H9 (cell line): ENCODE measurements around the gene MRTFB. TPM values are rescaled to one million over a fixed set of nuclear protein-coding genes. Genes with fewer than 3 reads are reported as not detected.
A peak's percentile ranks its signal among the peaks of the same experiment; 100 is the strongest.

Source experiments
- DNase-seq: peaks from one replicate; pipeline ENCODE4 v3.0.0-alpha.2; 2017
- H2AFZ ChIP-seq: one replicate; pipeline ENCODE4 v1.6.1; 2013; ENCODE audit warnings: mild to moderate bottlenecking, low read length, control low read depth, moderate library complexity
- H2AK5ac ChIP-seq: 2 replicates; pipeline ENCODE4 v1.6.1; 2013; ENCODE audit warnings: low read length, control low read depth, mixed read lengths; ENCODE audit not compliant: insufficient read length
- H2BK120ac ChIP-seq: one replicate; pipeline ENCODE4 v1.6.1; 2013; ENCODE audit warnings: low read depth, mild to moderate bottlenecking, low read length, control low read depth, inconsistent platforms; ENCODE audit not compliant: poor library complexity, severe bottlenecking
- H2BK12ac ChIP-seq: 2 replicates; pipeline ENCODE4 v1.6.1; 2013; ENCODE audit warnings: low read length, control low read depth, mixed read lengths, low read depth; ENCODE audit not compliant: insufficient read length
- H2BK15ac ChIP-seq: 2 replicates; pipeline ENCODE4 v1.6.1; 2013; ENCODE audit warnings: low read depth, low read length, control low read depth
- H2BK20ac ChIP-seq: one replicate; pipeline ENCODE4 v1.6.1; 2013; ENCODE audit warnings: low read depth, mild to moderate bottlenecking, low read length, control low read depth, inconsistent platforms; ENCODE audit not compliant: poor library complexity, severe bottlenecking
- H2BK5ac ChIP-seq: 2 replicates; pipeline ENCODE4 v1.6.1; 2013; ENCODE audit warnings: low read length, control low read depth, mixed read lengths; ENCODE audit not compliant: insufficient read length
- H3K14ac ChIP-seq: 2 replicates; pipeline ENCODE4 v1.6.1; 2013; ENCODE audit warnings: low read length, control low read depth; ENCODE audit not compliant: insufficient read depth
- H3K18ac ChIP-seq: 2 replicates; pipeline ENCODE4 v1.6.1; 2013; ENCODE audit warnings: low read depth, mild to moderate bottlenecking, mixed read lengths, low read length, control low read depth; ENCODE audit not compliant: insufficient read length
- H3K23ac ChIP-seq: 2 replicates; pipeline ENCODE4 v1.6.1; 2013; ENCODE audit warnings: low read length, control low read depth, mixed read lengths, low read depth; ENCODE audit not compliant: insufficient read length
- H3K23me2 ChIP-seq: 2 replicates; pipeline ENCODE4 v1.6.1; 2013; ENCODE audit warnings: low read depth, mild to moderate bottlenecking, mixed read lengths, low read length, control low read depth; ENCODE audit not compliant: insufficient read length, poor library complexity, severe bottlenecking
- H3K27ac ChIP-seq: 2 replicates; pipeline ENCODE4 v1.5.1; 2013; ENCODE audit warnings: low read length, control low read depth, mixed read lengths, low read depth; ENCODE audit not compliant: insufficient read length
- H3K27me3 ChIP-seq: 2 replicates; pipeline ENCODE4 v1.6.1; 2013; ENCODE audit warnings: low read length, control low read depth, inconsistent platforms; ENCODE audit not compliant: insufficient read depth
- H3K4ac ChIP-seq: 2 replicates; pipeline ENCODE4 v1.6.1; 2013; ENCODE audit warnings: low read depth, mild to moderate bottlenecking, control low read depth, inconsistent platforms, low read length, moderate library complexity
- H3K4me1 ChIP-seq: 2 replicates; pipeline ENCODE4 v1.6.1; 2013; ENCODE audit warnings: low read length, control low read depth, inconsistent platforms; ENCODE audit not compliant: insufficient read depth
- H3K4me2 ChIP-seq: 2 replicates; pipeline ENCODE4 v1.6.1; 2013; ENCODE audit warnings: low read length, control low read depth, mixed read lengths; ENCODE audit not compliant: insufficient read length, insufficient read depth
- H3K56ac ChIP-seq: 2 replicates; pipeline ENCODE4 v1.6.1; 2013; ENCODE audit warnings: low read depth, mild to moderate bottlenecking, mixed read lengths, low read length, control low read depth; ENCODE audit not compliant: insufficient read length
- H3K79me1 ChIP-seq: 2 replicates; pipeline ENCODE4 v1.6.1; 2013; ENCODE audit warnings: low read depth, mild to moderate bottlenecking, moderate library complexity, low read length, control low read depth, inconsistent platforms; ENCODE audit not compliant: insufficient read depth, poor library complexity, severe bottlenecking
- H3K79me2 ChIP-seq: 2 replicates; pipeline ENCODE4 v1.6.1; 2013; ENCODE audit warnings: low read length, control low read depth, inconsistent platforms; ENCODE audit not compliant: insufficient read depth
- H3K9ac ChIP-seq: 2 replicates; pipeline ENCODE4 v1.6.1; 2013; ENCODE audit warnings: low read length, control low read depth, mixed read lengths; ENCODE audit not compliant: insufficient read length; ENCODE audit errors: extremely low read depth
- H3K9me3 ChIP-seq: one replicate; pipeline ENCODE4 v1.6.1; 2013; ENCODE audit warnings: low read depth, low read length, inconsistent platforms; ENCODE audit not compliant: control insufficient read depth
- H3T11ph ChIP-seq: one replicate; pipeline ENCODE4 v1.6.1; 2013; ENCODE audit warnings: mild to moderate bottlenecking, low read length, control low read depth, inconsistent platforms
- H4K20me1 ChIP-seq: one replicate; pipeline ENCODE4 v1.6.1; 2013; ENCODE audit not compliant: control insufficient read depth, insufficient read length, insufficient read depth
- H4K5ac ChIP-seq: 2 replicates; pipeline ENCODE4 v1.6.1; 2013; ENCODE audit warnings: low read depth, mild to moderate bottlenecking, mixed read lengths, low read length, control low read depth; ENCODE audit not compliant: insufficient read length
- H4K8ac ChIP-seq: replicated peaks from 2 replicates; pipeline ENCODE4 v1.6.1; 2013; ENCODE audit warnings: low read length, control low read depth, mixed read lengths, low read depth; ENCODE audit not compliant: insufficient read length
- H4K91ac ChIP-seq: 2 replicates; pipeline ENCODE4 v1.6.1; 2013; ENCODE audit warnings: low read depth, mild to moderate bottlenecking, moderate library complexity, mixed read lengths, low read length, control low read depth; ENCODE audit not compliant: insufficient read length
- H3K27ac Mint-ChIP-seq, 3 experiments: 2 replicates in 2 of 3; 3 replicates in 1 of 3; pipeline ENCODE4 v1.8.0; 2020 to 2021; ENCODE audit warnings: mixed read lengths in 3 of 3, mild to moderate bottlenecking in 1 of 3, moderate library complexity in 1 of 3
- H3K27me3 Mint-ChIP-seq: 2 replicates; pipeline ENCODE4 v1.8.0; 2021; ENCODE audit warnings: low read depth, mild to moderate bottlenecking, moderate library complexity, mixed read lengths
- H3K36me3 Mint-ChIP-seq, 3 experiments: 2 replicates in 2 of 3; 3 replicates in 1 of 3; pipeline ENCODE4 v1.8.0; 2020 to 2021; ENCODE audit warnings: low read depth in 3 of 3, mixed read lengths in 3 of 3; ENCODE audit not compliant: insufficient read depth in 1 of 3
- H3K4me1 Mint-ChIP-seq, 2 experiments: 2 replicates each; pipeline ENCODE4 v1.8.0; 2020; ENCODE audit warnings: mixed read lengths in 2 of 2
- H3K4me3 Mint-ChIP-seq, 2 experiments: 2 replicates in 1 of 2; 3 replicates in 1 of 2; pipeline ENCODE4 v1.8.0; 2020 to 2021; ENCODE audit warnings: mild to moderate bottlenecking in 2 of 2, mixed read lengths in 2 of 2, moderate library complexity in 1 of 2
- H3K9me3 Mint-ChIP-seq, 2 experiments: 2 replicates in 1 of 2; 3 replicates in 1 of 2; pipeline ENCODE4 v1.8.0; 2020; ENCODE audit warnings: mild to moderate bottlenecking in 2 of 2, mixed read lengths in 2 of 2, moderate library complexity in 1 of 2
- CTCF ChIP-seq: fragments of 200-600 bp; sonication (generic); conservative IDR thresholded peaks from 3 replicates; pipeline ENCODE4 v1.8.0; 2021; ENCODE audit warnings: antibody characterized with exemption, mild to moderate bottlenecking
- WGBS: extraction: QIAGEN DNeasy Blood & Tissue Kit; methylation state at CpG from one replicate; pipeline ENCODE4 v1.1.7; 2013; ENCODE audit warnings: missing lambda C conversion rate, low lambda C conversion rate, mixed read lengths; ENCODE audit not compliant: insufficient read length; ENCODE audit errors: extremely low coverage; 5-methylcytosine and 5-hydroxymethylcytosine counted together
- total RNA-seq: library from RNA; stranded (reverse); gene quantifications from 2 replicates; pipeline ENCODE4 v1.2.1, GENCODE V29; 2021

Gene MRTFB
- total RNA-seq, 1 experiment from 2014 or later: 29.9 TPM

- peaks cover 9% of the 10 kb centered on the region; the same call in 1 of the 2 replicates for H3K4me1 ChIP-seq
- no peak overlapping the region for H4K5ac ChIP-seq
- H3K36me3 Mint-ChIP-seq: no peaks in the 10 kb centered on the region
- H3K27ac ChIP-seq: peak overlapping the region; percentile 66
- TF ChIP-seq CTCF: no peak
- no peak overlapping the region for H2BK15ac ChIP-seq
- no CpG with 5 or more reads among the region's 10 CpGs for WGBS
- H3K9me3 Mint-ChIP-seq: peaks cover 0 to 2% of the 10 kb centered on the region in 2 experiments; a peak in 1 of 5 replicates
- peaks cover 1% of the 10 kb centered on the region for H3K27me3 Mint-ChIP-seq
- no peak overlapping the region for H2BK120ac ChIP-seq
- H4K91ac ChIP-seq: no peak overlapping the region
- H3K4me3 Mint-ChIP-seq: no peak overlapping the region
- H2AK5ac ChIP-seq: no peak overlapping the region
- H2AFZ ChIP-seq: no peak overlapping the region
- no peak overlapping the region for H3T11ph ChIP-seq
- H2BK12ac ChIP-seq: peak overlapping the region; percentile 43
- H3K9ac ChIP-seq: peak overlapping the region; percentile 30
- H3K18ac ChIP-seq: no peak overlapping the region
- no peaks in the 10 kb centered on the region for H3K9me3 ChIP-seq
- H3K23ac ChIP-seq: no peak overlapping the region
- no peak overlapping the region; the same call in none of the 2 replicates for H3K14ac ChIP-seq
- DNase-seq: peak; percentile 88
- H4K8ac ChIP-seq: no peak overlapping the region
- H3K23me2 ChIP-seq: no peaks in the 10 kb centered on the region
- H4K20me1 ChIP-seq: no peaks in the 10 kb centered on the region
- no peak overlapping the region for H3K56ac ChIP-seq
- H3K4ac ChIP-seq: no peak overlapping the region
- peak overlapping the region; percentile 17 for H3K4me2 ChIP-seq
- H2BK5ac ChIP-seq: no peak overlapping the region
- no peaks in the 10 kb centered on the region for H3K27me3 ChIP-seq
- H3K4me1 Mint-ChIP-seq: peaks cover 0 to 5% of the 10 kb centered on the region in 2 experiments; a peak in 2 of 4 replicates
- no peak overlapping the region for H2BK20ac ChIP-seq
- peak overlapping the region in 1 of 3 experiments; percentile 17; a peak in 1 of 7 replicates for H3K27ac Mint-ChIP-seq
- no peaks in the 10 kb centered on the region for H3K79me2 ChIP-seq
- no peaks in the 10 kb centered on the region for H3K79me1 ChIP-seq
Measured at GRCh38 chr16:14050291-14051027, 20.7 kb upstream of the MRTFB start.
